GM04504 (cell line): ENCODE results near the gene SND1.
A peak's percentile ranks its signal among the peaks of the same experiment; 100 is the strongest.

Source experiments
- DNase-seq: peaks from one replicate; pipeline ENCODE4 v3.0.0-alpha.2; 2012; ENCODE audit warnings: low read depth

Gene SND1

GRCh38 chr7:128021366-128021765 is 369.4 kb downstream of the SND1 start:
- no peak for DNase-seq

- peak; percentile 32 for DNase-seq
Measured at GRCh38 chr7:128022631-128023532, 370.9 kb downstream of the SND1 start.

GRCh38 chr7:128024151-128024550 is 372.2 kb downstream of the SND1 start:
- DNase-seq = no peak

GRCh38 chr7:128025380-128025779 is 373.4 kb downstream of the SND1 start:
- DNase-seq = no peak

GRCh38 chr7:128025819-128026218 is 373.8 kb downstream of the SND1 start:
- DNase-seq = no peak

- DNase-seq = no peak
Measured at GRCh38 chr7:128026551-128026950, 374.6 kb downstream of the SND1 start.

GRCh38 chr7:128027485-128027980 is 375.5 kb downstream of the SND1 start:
- DNase-seq = no peak

- DNase-seq = no peak
Measured at GRCh38 chr7:128029405-128029995, 377.5 kb downstream of the SND1 start.

- no peak for DNase-seq
Measured at GRCh38 chr7:128030263-128030653, 378.3 kb downstream of the SND1 start.

- DNase-seq = no peak
Measured at GRCh38 chr7:128030654-128031611, 378.9 kb downstream of the SND1 start, which contains the start of gene LRRC4. Gene LRRC4 (minus strand): TSS chr7:128031437. CDS start chr7:128030640, 797 bp downstream.

- DNase-seq = peak; percentile 69
Measured at GRCh38 chr7:128031901-128032604, 380.1 kb downstream of the SND1 start.

- DNase-seq = no peak
Measured at GRCh38 chr7:128032605-128033235, 380.7 kb downstream of the SND1 start.

GRCh38 chr7:128033246-128033645 is 381.3 kb downstream of the SND1 start:
- no peak for DNase-seq

GRCh38 chr7:128034825-128035224 is 382.8 kb downstream of the SND1 start:
- DNase-seq = no peak

- DNase-seq = no peak
Measured at GRCh38 chr7:128035712-128036111, 383.7 kb downstream of the SND1 start.

GRCh38 chr7:128036226-128036940 is 384.4 kb downstream of the SND1 start:
- DNase-seq = no peak

- DNase-seq = no peak
Measured at GRCh38 chr7:128037081-128037480, 385.1 kb downstream of the SND1 start.

GRCh38 chr7:128037880-128038619 is 386.1 kb downstream of the SND1 start:
- DNase-seq = no peak

GRCh38 chr7:128039544-128039953 is 387.6 kb downstream of the SND1 start:
- DNase-seq = no peak
